Smooth muscle cell (in vitro differentiated cells): ENCODE data around the gene PLA2G2D. TPM values are rescaled to one million over a fixed set of nuclear protein-coding genes. Genes with fewer than 3 reads are reported as not detected.

ENCODE experiments used
- DNase-seq: peaks from one replicate; lab custom pipeline; 2025; ENCODE audit not compliant: unreplicated experiment; lab: John Stamatoyannopoulos, UW
- H2AFZ ChIP-seq: fragments of 200-600 bp; sonication (generic); 2 replicates; pipeline ENCODE4 v1.6.0; 2016; ENCODE audit warnings: antibody characterized with exemption, low read depth, mild to moderate bottlenecking
- H3F3A ChIP-seq: fragments of 200-600 bp; sonication (generic); 2 replicates; pipeline ENCODE4 v1.6.0; 2017; ENCODE audit warnings: antibody characterized with exemption, low read depth
- H3K27ac ChIP-seq: fragments of 200-600 bp; sonication (generic); 2 replicates; pipeline ENCODE4 v1.5.1; 2016; ENCODE audit warnings: low read depth, mild to moderate bottlenecking
- H3K27me3 ChIP-seq: fragments of 200-600 bp; sonication (generic); 2 replicates; pipeline ENCODE4 v1.6.1; 2016; ENCODE audit warnings: low read depth, mild to moderate bottlenecking
- H3K36me3 ChIP-seq: fragments of 200-600 bp; sonication (generic); 2 replicates; pipeline ENCODE4 v1.5.1; 2016; ENCODE audit warnings: low read depth
- H3K4me1 ChIP-seq: fragments of 200-600 bp; sonication (generic); 2 replicates; pipeline ENCODE4 v1.5.1; 2016; ENCODE audit warnings: low read depth
- H3K4me2 ChIP-seq: fragments of 200-600 bp; sonication (generic); 2 replicates; pipeline ENCODE4 v1.6.0; 2016; ENCODE audit warnings: mild to moderate bottlenecking
- H3K4me3 ChIP-seq: fragments of 200-600 bp; sonication (generic); 2 replicates; pipeline ENCODE4 v1.5.1; 2016; ENCODE audit warnings: mild to moderate bottlenecking
- H3K79me2 ChIP-seq: fragments of 200-600 bp; sonication (generic); 2 replicates; pipeline ENCODE4 v1.6.0; 2016; ENCODE audit warnings: low read depth, mild to moderate bottlenecking
- H3K9ac ChIP-seq: fragments of 200-600 bp; sonication (generic); 2 replicates; pipeline ENCODE4 v1.6.0; 2016; ENCODE audit warnings: low read depth
- H3K9me3 ChIP-seq: fragments of 200-600 bp; sonication (generic); replicated peaks from 2 replicates; pipeline ENCODE4 v1.5.1; 2016; ENCODE audit warnings: low read depth
- H4K20me1 ChIP-seq: fragments of 200-600 bp; sonication (generic); 2 replicates; pipeline ENCODE4 v1.6.0; 2016; ENCODE audit warnings: low read depth
- CTCF ChIP-seq: fragments of 200-600 bp; sonication (generic); IDR thresholded peaks from 2 replicates; pipeline ENCODE4 v1.5.1; 2017; ENCODE audit warnings: borderline replicate concordance, mild to moderate bottlenecking, antibody characterized with exemption; ENCODE audit not compliant: insufficient read depth, poor library complexity, severe bottlenecking
- WGBS: methylation state at CpG from one replicate; pipeline ENCODE4 v1.1.7; 2016; ENCODE audit warnings: low lambda C conversion rate; 5-methylcytosine and 5-hydroxymethylcytosine counted together
- polyA plus RNA-seq: library from polyadenylated mRNA; unstranded; fragments of >200 nt; fragmentation: Nextera tagmentation; extraction: Ambion mirVana; gene quantifications from 2 replicates; pipeline ENCODE4 v1.2.1, GENCODE V29; 2016
- total RNA-seq: library from RNA; depleted of rRNA; stranded (reverse); fragments of >200 nt; gene quantifications from 2 replicates; pipeline ENCODE4 v1.2.3, GENCODE V29; 2014

The PLA2G2D gene
- total and polyA plus RNA-seq, 2 experiments from 2014 or later = not detected

- DNase-seq = no peak
- H3K4me1 ChIP-seq = no peaks in the 10 kb centered on the region
- H3K79me2 ChIP-seq = no peaks in the 10 kb centered on the region
- H3K9ac ChIP-seq = no peak overlapping the region
- no peaks in the 10 kb centered on the region for H4K20me1 ChIP-seq
- H2AFZ ChIP-seq = no peak overlapping the region
- no peak overlapping the region for H3K27ac ChIP-seq
- H3K36me3 ChIP-seq = no peaks in the 10 kb centered on the region
- H3K4me3 ChIP-seq = no peak overlapping the region
- 84% methylated on average over 17 of the region's 17 CpGs for WGBS
- no peaks in the 10 kb centered on the region for H3F3A ChIP-seq
- no peak for TF ChIP-seq CTCF
- no peak overlapping the region for H3K4me2 ChIP-seq
- no peaks in the 10 kb centered on the region for H3K27me3 ChIP-seq
- H3K9me3 ChIP-seq = no peaks in the 10 kb centered on the region
These were observed 46.7 kb upstream of the PLA2G2D start for GRCh38 chr1:20166051-20166450.

- DNase-seq = no peak
- Histone ChIP-seq H3F3A (no peaks in the 10 kb centered on the region), H3K79me2 (no peaks in the 10 kb centered on the region), H3K4me1 (no peaks in the 10 kb centered on the region), H4K20me1 (no peaks in the 10 kb centered on the region), H3K27ac (no peak overlapping the region), H3K9me3 (peaks cover 2% of the 10 kb centered on the region), H3K9ac (no peak overlapping the region), H3K27me3 (no peaks in the 10 kb centered on the region), H3K4me2 (no peak overlapping the region), H3K4me3 (no peak overlapping the region), H2AFZ (no peak overlapping the region), H3K36me3 (no peaks in the 10 kb centered on the region)
- TF ChIP-seq CTCF = peak; percentile 19
- 93% methylated on average over 16 of the region's 16 CpGs for WGBS
These were observed 46.2 kb upstream of the PLA2G2D start for GRCh38 chr1:20165522-20165951.

- H3K79me2 ChIP-seq = no peaks in the 10 kb centered on the region
- H3K9me3 ChIP-seq = peaks cover 8% of the 10 kb centered on the region
- no peaks in the 10 kb centered on the region for H3K4me1 ChIP-seq
- TF ChIP-seq CTCF = no peak
- H2AFZ ChIP-seq = no peak overlapping the region
- H3K27me3 ChIP-seq = no peaks in the 10 kb centered on the region
- H3K4me3 ChIP-seq = no peak overlapping the region
- 88% methylated on average over 15 of the region's 15 CpGs for WGBS
- no peaks in the 10 kb centered on the region for H3K36me3 ChIP-seq
- H3F3A ChIP-seq = no peaks in the 10 kb centered on the region
- no peak overlapping the region for H3K4me2 ChIP-seq
- no peak overlapping the region for H3K27ac ChIP-seq
- H3K9ac ChIP-seq = no peak overlapping the region
- H4K20me1 ChIP-seq = no peaks in the 10 kb centered on the region
- no peak for DNase-seq
These were observed 45.4 kb upstream of the PLA2G2D start for GRCh38 chr1:20164694-20165202.

- Histone ChIP-seq H3K79me2 (no peaks in the 10 kb centered on the region), H3K9me3 (peaks cover 8% of the 10 kb centered on the region), H3K4me2 (no peak overlapping the region), H4K20me1 (no peaks in the 10 kb centered on the region), H3K4me3 (no peak overlapping the region), H2AFZ (no peak overlapping the region), H3K9ac (no peak overlapping the region), H3K4me1 (no peaks in the 10 kb centered on the region), H3K27ac (no peak overlapping the region), H3K36me3 (no peaks in the 10 kb centered on the region), H3F3A (no peaks in the 10 kb centered on the region), H3K27me3 (no peaks in the 10 kb centered on the region)
- TF ChIP-seq CTCF = no peak
- WGBS = 88% methylated on average over 1 of the region's 1 CpG
- DNase-seq = no peak
These were observed 40.7 kb upstream of the PLA2G2D start for GRCh38 chr1:20160034-20160433.
